T-helper 17 cell (primary cell): ENCODE results near the gene CXCR5. TPM values are rescaled to one million over a fixed set of nuclear protein-coding genes. Genes with fewer than 3 reads are reported as not detected.

Source experiments
- ATAC-seq: fragments of 150-1000 bp; cut with Tn5 transposase; 2 replicates; pipeline ENCODE4 v1.10.0; 2021; ENCODE audit warnings: mild to moderate bottlenecking, moderate library complexity
- DNase-seq, 3 donors: peaks; one replicate each; pipeline versions ENCODE4 v3.0.0 to v3.0.0-alpha.2; 2020 to 2021
- H3K9me3 ChIP-seq: one replicate; pipeline ENCODE4 v1.7.0; 2013; ENCODE audit warnings: low read length, mild to moderate bottlenecking; ENCODE audit not compliant: control insufficient read depth, poor library complexity, severe bottlenecking
- H3K27ac Mint-ChIP-seq: one replicate; pipeline ENCODE4 v1.8.0; 2022; ENCODE audit warnings: mild to moderate bottlenecking, moderate library complexity, mixed read lengths
- H3K27me3 Mint-ChIP-seq: one replicate; pipeline ENCODE4 v1.8.0; 2022; ENCODE audit warnings: mixed read lengths
- H3K36me3 Mint-ChIP-seq: one replicate; pipeline ENCODE4 v1.8.0; 2022; ENCODE audit warnings: low read depth, mixed read lengths
- H3K4me1 Mint-ChIP-seq: one replicate; pipeline ENCODE4 v1.8.0; 2022; ENCODE audit warnings: mild to moderate bottlenecking, mixed read lengths
- H3K4me3 Mint-ChIP-seq: one replicate; pipeline ENCODE4 v1.8.0; 2022; ENCODE audit warnings: mild to moderate bottlenecking, moderate library complexity, mixed read lengths
- total RNA-seq, 4 donors: library from RNA in 2 of 4; stranded (reverse) in 2 of 4; gene quantifications; one replicate each; pipeline ENCODE4 v1.2.3 and lab custom pipeline; 2022 to 2026

The CXCR5 gene
- total RNA-seq, 2 donors from 2014 or later: 11.1 to 15.0 TPM

DNA sequence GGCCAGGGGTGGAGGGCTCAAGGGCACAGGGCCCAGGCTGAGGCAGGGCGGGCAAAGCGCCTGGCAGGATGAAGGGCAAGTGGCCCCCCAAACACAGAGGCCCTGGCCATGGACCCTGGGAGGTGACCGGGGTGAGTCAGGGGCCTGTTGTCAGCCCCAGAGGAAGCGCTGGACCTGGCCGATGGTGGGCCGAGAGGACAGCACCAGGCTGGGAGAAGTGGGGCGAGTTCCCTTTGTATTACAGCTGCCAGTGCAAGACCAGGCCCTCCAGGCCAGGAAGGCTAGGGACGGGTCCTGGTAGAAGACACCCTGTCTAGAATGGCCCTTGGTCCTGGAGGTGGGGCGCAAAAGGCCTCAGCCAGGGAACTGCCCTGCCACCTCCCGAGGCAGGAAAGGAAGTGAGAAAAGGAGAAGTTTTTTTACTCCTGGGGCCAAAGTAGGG, 12.8 kb downstream of the CXCR5 start:
- H3K4me3 Mint-ChIP-seq: no peak overlapping the region

DNA sequence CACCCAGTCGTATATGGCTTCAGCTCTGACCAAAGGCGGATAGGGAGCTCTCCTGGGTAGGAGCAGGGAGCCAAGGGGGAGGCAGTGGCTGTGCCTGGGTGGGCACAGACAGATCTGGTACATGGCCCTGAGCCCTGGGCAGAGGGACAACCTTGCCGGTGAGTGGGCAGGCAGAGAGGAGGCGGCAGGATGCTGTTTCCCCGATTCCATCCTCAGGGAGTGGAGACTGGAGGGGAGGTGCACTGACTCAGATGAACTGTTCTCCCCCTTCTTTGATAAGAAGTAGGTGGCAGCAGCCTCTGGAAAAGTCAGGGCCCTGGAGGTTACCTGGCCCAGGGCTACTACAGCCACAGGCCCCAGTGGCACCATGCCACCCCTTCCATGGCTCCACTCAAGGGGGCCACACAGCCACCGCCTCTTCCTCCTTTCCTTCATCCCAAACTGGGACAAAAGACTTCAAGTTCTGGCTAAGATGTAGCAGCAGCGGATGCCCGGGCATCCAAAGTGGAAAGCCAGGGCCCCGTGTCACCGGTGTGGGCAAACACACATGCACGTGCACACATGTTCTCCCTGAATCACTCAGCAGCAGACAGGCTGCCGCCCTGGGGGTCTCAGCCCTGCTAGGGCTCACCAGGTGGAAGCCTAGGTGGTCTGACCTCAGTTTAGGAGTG, 13.4 kb downstream of the CXCR5 start:
- Mint-ChIP-seq H3K4me1 (peaks cover 55% of the 10 kb centered on the region), H3K27me3 (no peaks in the 10 kb centered on the region), H3K36me3 (peaks cover 2% of the 10 kb centered on the region), H3K4me3 (no peak overlapping the region), H3K27ac (peak overlapping the region; percentile 99)
- DNase-seq (no peak), ATAC-seq (no peak)
- no peaks in the 10 kb centered on the region for H3K9me3 ChIP-seq

More for the DNA sequence above, 12.8 kb downstream of the CXCR5 start:
- H3K4me1 Mint-ChIP-seq: peaks cover 58% of the 10 kb centered on the region
- peak overlapping the region; percentile 99 for H3K27ac Mint-ChIP-seq
- no peaks in the 10 kb centered on the region for H3K36me3 Mint-ChIP-seq
- ATAC-seq (no peak), DNase-seq (no peak)
- H3K27me3 Mint-ChIP-seq: no peaks in the 10 kb centered on the region
- no peaks in the 10 kb centered on the region for H3K9me3 ChIP-seq

DNA sequence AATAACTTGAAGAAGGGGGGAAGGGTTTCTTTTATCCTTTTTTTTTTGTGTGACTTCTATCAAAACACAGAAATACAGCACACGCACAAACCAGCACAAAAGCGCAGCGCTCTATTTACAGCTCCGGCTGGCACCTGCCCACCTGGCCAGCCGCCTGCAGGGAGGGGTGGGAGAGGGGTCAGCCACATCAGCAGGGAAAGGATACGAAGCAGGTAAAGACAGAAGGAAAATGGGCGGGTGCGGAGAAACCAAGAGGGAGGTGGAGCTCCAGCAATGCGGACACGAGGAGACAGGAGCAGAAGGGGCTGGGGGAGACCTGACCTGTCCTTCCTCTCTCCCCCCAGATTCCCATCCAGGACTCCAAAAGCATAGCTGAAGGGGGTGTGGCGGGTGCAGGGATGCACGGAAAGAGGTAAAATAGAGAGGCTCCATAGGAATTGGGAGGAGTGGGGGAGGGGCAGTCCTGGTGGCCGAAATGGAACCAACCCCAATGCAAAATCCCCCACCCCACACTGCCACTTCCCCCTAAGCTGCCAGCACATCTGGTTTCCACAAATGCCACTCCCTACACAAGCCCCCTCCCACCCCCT, 14.1 kb downstream of the CXCR5 start:
- no peaks in the 10 kb centered on the region for H3K9me3 ChIP-seq
- ATAC-seq (no peak), DNase-seq (no peak)
- Mint-ChIP-seq H3K4me1 (peaks cover 49% of the 10 kb centered on the region), H3K27ac (peak overlapping the region; percentile 99), H3K27me3 (no peaks in the 10 kb centered on the region), H3K4me3 (peak overlapping the region; percentile 55), H3K36me3 (peaks cover 2% of the 10 kb centered on the region)

DNA sequence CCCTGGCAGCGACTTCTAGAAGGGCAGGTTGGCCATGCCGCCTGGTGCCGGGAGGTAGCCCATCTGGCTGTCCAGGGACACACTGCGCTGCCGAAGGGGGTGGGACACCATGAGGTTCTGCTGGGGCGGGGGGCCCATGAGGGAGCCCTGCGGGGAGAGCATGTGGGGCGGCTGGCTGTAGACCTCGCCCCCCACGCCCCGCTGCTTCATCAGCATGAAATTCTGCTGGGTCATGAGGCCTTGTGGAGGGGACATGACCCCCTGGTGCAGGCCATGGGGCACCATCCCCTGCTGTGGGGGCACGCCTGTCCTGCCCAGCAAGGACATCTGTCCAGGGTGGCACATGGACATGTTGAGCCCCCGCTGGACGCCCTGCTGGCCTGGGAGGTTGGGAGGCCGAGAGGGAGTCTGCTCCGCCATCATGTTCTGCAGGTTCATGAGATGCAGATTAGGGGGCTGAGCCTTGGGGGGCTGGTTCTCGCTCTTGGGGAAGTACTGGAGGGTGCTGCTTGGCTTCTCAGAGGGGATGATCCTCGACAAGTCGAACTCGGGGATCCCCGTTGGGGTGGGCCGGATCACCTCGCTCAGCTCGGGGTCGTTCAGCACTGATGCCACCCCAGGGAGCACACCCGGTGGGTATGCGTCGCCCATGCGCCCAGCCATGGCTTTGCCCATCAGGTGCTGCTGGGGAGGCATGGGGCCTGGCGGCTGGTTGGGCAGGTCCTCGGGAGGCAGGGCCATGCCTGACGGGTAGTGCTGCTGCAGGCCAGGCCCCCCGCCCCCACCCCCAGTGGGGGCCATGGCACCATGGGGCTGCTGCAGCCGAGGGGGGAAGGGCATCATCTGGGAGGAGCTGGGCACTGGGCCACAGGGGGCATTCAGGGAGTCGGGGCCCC, 15.0 kb downstream of the CXCR5 start:
- no peaks in the 10 kb centered on the region for H3K9me3 ChIP-seq
- Mint-ChIP-seq H3K4me3 (no peak overlapping the region), H3K27ac (peak overlapping the region; percentile 16), H3K4me1 (peaks cover 44% of the 10 kb centered on the region), H3K27me3 (no peaks in the 10 kb centered on the region), H3K36me3 (peaks cover 2% of the 10 kb centered on the region)
- ATAC-seq (no peak), DNase-seq (no peak)

DNA sequence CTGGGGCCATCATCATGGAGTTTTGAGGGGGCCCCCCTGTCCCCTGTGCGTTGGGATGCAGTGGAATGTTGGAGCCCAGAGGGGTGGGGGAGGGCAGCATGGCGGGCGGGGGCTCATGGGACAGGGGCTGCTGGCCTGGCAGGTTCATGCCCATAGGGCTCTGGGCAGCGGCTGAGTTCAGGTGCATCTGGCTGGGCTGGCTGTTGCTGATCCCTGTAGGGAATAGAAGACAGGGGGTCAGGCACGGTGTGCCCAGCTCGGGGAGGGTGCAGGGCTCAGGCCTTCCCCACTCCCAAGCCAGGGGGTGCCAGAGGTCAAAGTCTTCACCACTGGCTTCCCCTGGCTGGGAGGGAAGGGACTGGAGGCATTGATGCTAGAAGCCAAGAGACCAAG, 15.6 kb downstream of the CXCR5 start:
- Mint-ChIP-seq H3K4me1 (peaks cover 38% of the 10 kb centered on the region), H3K4me3 (no peak overlapping the region), H3K27ac (peak overlapping the region; percentile 16), H3K27me3 (no peaks in the 10 kb centered on the region), H3K36me3 (peaks cover 2% of the 10 kb centered on the region)
- no peaks in the 10 kb centered on the region for H3K9me3 ChIP-seq
- no peak for DNase-seq
- no peak for ATAC-seq

DNA sequence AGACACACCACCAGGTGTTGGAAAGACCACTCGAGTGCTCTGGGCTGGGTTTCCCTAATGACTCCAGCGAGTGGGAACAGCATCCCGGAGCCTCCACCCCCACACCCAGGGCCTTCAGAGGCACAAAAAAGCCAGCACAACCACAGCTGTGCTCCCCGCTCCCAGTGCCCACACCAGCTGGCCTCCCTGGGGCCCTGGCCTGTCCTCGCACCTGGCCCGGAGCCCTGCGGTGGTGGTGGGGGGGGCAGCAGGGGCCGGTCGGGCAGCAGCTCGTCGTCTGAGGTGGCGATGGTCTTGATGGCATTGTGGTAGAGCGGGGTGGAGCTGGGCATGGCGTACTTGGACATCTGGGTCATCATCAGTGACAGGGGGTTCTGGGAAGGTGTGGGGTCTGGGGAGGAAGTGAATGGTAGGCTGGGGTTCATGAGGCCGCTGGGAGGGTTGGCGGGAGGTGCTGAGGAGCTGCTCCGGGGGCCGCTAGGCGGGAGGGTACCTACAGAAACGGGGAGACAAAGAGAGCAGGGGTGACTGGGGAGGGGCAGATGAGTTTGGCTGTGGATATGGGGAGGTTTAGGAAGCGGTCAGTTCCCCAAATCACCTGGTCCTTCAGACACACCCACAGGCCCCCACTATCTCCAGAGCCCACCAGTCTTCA, 16.1 kb downstream of the CXCR5 start:
- ATAC-seq (no peak), DNase-seq (no peak)
- peaks cover 33% of the 10 kb centered on the region for H3K4me1 Mint-ChIP-seq
- H3K36me3 Mint-ChIP-seq: peaks cover 2% of the 10 kb centered on the region
- no peaks in the 10 kb centered on the region for H3K27me3 Mint-ChIP-seq
- peak overlapping the region; percentile 84 for H3K27ac Mint-ChIP-seq
- no peaks in the 10 kb centered on the region for H3K9me3 ChIP-seq
- no peak overlapping the region for H3K4me3 Mint-ChIP-seq

DNA sequence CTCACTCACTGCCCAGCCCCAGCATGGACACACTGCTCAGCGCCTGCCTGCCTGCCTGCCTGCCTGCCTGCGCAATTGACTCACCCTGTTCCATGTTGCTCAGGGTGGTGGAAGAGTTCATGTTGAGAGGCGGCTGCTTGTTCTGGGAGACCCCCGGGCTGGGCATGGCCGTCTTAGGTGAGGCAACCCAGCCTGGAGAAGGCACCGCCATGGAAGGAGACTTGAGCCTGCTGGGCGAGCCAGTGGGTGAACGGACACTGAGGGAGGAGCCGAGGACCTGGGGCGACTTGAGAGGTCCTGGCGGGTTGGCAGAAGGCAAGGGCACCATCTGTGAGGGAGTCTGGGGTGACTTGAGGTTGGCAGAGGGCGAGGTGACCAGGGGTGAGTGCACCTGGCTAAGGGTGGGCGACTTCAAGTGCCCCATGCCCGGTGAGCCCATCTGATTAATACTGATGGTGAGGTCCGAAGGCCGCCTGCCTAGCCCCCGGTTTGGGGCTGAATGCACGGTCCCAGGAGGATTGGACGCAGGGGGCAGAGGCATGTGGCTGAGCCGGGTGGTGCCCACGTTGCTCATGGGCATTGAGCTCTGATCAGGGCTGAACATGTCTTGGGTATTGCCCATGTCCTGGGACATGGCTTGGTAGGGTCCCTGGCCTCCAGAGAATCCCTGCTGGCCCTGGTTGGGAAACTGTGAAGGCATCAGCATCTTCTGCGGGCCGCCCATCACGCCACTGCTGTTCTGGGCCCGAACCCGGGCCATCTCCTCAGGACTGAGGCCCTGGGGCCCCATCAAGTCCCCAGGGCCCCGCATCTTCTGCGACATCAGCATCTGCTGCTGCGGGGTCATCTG, 17.1 kb downstream of the CXCR5 start:
- no peak overlapping the region for H3K4me3 Mint-ChIP-seq
- H3K9me3 ChIP-seq: no peaks in the 10 kb centered on the region
- H3K4me1 Mint-ChIP-seq: peaks cover 25% of the 10 kb centered on the region
- DNase-seq (no peak), ATAC-seq (no peak)
- peak overlapping the region; percentile 84 for H3K27ac Mint-ChIP-seq
- H3K36me3 Mint-ChIP-seq: peaks cover 2% of the 10 kb centered on the region
- no peaks in the 10 kb centered on the region for H3K27me3 Mint-ChIP-seq

DNA sequence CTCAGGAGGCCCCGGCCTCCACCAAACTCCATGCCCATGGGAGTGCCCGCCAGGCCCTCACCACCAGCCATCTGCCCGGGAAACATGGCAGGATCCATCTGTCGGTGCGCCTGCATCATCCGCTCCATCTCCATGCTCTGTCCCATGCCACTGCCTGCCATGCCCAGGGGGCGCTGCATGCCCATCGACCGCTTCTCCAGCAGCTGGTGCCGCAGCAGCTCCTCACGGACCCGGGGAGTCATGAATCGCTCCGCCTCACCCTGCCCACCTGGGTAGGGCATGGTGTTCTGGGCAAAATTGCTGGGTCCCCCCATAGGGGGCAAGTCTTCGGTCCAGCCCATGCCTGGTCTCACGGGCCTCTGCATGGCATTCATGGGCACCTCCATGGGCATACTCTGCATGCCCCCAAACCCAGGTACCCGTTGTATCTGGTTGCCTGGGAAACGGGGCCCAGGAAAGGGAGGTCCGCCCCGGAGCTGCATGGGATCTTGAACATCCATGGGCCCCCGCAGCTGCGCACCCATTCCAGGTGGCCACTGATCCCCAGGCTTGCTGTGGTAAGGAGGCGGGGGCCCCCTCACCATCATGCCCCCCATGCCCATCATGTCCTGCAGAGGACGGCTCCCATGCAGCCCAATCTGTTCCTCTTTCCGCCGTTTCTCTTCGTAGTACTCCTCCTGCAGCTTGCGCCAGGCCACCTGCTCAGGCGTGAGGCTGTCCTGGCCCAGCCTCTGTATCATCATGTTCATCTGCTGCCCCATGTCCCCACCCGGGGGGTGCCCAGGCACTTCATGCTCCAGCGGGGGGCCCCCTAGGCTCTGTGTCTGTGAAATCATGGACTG, 18.0 kb downstream of the CXCR5 start:
- peaks cover 2% of the 10 kb centered on the region for H3K36me3 Mint-ChIP-seq
- H3K4me3 Mint-ChIP-seq: no peak overlapping the region
- H3K27ac Mint-ChIP-seq: no peak overlapping the region
- no peaks in the 10 kb centered on the region for H3K9me3 ChIP-seq
- DNase-seq: no peak
- peaks cover 24% of the 10 kb centered on the region for H3K4me1 Mint-ChIP-seq
- no peak for ATAC-seq
- H3K27me3 Mint-ChIP-seq: no peaks in the 10 kb centered on the region

DNA sequence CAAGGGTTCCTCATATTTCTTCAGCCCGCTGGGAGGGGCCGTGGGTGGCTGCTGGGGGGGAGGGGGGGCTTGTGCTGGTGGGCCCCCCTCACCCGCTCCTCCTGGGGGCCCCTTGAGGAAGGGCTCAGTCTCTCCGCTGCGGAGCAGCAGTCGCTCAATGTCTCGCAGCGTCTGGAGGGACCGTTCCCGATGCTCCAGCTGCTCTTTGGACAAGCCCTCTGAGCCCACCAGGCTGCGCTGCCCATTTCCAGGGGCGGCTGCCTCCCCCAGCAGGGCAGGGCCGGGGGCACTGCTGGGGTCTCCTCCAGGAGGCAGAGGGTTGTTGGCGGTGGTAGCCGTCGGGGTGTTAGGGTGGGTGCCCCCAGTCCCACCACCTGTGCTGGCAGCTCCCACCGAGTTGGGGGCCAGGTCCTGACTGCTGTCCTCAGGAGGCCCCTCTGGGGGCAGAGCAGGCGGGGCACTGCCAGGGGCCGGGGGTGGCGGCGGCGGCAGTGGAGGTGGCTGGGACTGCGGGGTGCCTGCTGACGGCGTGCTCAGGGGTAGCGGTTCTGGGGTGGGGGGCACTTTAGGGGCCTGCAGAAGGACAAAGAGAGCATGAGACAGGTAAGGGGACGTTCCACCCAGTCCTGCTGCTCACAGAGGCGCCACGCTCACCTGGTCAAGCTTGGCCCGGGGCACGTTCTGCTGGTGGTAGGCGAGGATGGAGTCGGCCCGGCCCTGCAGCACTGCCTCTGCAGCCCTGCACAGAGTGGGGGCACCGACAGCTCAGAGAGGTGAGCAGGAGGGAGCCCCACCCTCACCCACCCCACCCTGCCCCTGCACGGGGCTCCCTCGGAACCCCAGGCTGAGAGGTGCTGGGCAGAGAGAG, 18.9 kb downstream of the CXCR5 start:
- H3K9me3 ChIP-seq: no peaks in the 10 kb centered on the region
- H3K4me1 Mint-ChIP-seq: peaks cover 26% of the 10 kb centered on the region
- H3K36me3 Mint-ChIP-seq: peaks cover 4% of the 10 kb centered on the region
- DNase-seq: no peak
- ATAC-seq: no peak
- H3K4me3 Mint-ChIP-seq: no peak overlapping the region
- H3K27me3 Mint-ChIP-seq: no peaks in the 10 kb centered on the region
- no peak overlapping the region for H3K27ac Mint-ChIP-seq

DNA sequence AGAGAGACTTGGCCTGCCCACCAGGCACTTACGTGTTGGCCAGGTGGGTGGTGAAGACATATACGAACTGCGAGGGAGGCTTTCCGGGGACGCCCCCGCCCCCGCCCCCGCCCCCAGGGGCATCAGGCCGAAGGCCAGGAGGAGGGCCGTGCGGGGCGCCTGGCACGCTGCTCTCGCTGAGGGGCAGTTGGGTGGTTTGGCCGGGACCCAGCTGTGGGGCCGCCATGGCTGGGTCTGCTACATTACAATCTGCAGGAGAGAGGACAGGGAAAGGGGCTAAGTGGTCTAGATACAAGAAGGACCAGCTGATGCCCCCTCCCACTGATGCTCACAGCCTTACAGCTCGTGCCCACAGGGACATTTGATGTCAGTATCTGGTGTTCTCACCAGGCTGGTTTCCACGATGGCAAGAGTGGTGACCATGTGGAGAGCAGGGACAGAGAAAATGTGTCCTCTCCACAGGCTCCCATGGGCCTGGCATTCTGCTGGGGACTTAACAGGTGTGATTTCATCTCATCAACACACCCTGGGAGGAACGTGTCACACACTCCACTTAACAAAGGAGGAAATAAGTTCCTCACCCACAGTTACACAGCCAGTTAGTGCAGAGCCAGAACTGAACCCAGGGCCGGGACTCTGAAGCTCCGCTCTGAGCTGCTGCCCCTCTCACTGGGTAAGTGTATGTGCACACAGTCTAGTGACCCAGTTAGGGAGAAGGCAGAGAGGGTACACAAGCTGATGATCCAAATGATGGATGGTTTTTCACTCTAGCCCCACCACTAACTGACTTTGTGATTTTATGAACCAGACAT, 19.7 kb downstream of the CXCR5 start:
- DNase-seq (no peak), ATAC-seq (no peak)
- no peaks in the 10 kb centered on the region for H3K9me3 ChIP-seq
- H3K4me3 Mint-ChIP-seq: no peak overlapping the region
- H3K4me1 Mint-ChIP-seq: peaks cover 26% of the 10 kb centered on the region
- H3K27me3 Mint-ChIP-seq: no peaks in the 10 kb centered on the region
- H3K36me3 Mint-ChIP-seq: peaks cover 6% of the 10 kb centered on the region
- no peak overlapping the region for H3K27ac Mint-ChIP-seq
